Globus pallidus (tissue), 1 donor: Measurements from ENCODE around the gene TMEM108.

ENCODE experiments used
- DNase-seq: peaks from one replicate; pipeline ENCODE4 v3.0.0-alpha.2; 2015; ENCODE audit warnings: low spot score

The TMEM108 gene

DNA sequence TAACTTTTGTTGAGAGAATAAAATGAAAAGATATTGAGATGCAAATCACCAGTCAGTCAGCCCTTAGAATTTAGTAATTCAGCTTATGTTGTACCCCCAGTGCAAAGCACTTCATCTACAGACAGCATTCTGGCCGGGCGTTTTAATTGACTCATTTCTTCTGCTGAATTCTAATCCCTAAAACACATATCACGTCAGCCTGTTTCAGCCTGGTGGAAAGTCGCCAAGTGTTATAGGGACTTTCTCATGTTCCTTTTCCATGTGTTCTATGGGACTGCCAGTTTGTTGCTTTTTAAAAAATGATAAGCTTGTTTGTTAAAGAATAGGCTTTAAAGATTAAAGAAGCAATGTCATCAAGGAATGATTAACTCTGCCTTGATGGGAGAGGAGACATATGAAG, 192.0 kb downstream of the TMEM108 start:
- DNase-seq = no peak

DNA sequence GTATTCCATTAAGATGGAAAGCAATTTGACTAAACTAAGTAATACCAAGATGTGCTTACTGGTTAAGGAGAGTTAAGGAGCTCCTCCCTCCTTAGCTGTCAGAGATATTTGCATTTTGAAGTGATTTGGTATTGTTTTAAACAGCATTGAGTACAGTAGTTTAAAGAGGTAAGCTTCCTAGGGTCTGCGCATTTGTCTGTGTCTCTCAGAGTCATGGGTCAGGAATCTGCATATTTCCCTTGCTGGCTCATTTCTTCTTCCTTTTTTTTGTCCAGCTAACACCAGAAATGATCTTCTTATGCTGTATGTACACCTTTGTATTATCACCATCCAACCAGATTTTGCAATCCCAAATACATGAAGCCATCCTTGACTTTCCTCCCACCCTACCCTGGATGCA, 198.7 kb downstream of the TMEM108 start:
- no peak for DNase-seq

DNA sequence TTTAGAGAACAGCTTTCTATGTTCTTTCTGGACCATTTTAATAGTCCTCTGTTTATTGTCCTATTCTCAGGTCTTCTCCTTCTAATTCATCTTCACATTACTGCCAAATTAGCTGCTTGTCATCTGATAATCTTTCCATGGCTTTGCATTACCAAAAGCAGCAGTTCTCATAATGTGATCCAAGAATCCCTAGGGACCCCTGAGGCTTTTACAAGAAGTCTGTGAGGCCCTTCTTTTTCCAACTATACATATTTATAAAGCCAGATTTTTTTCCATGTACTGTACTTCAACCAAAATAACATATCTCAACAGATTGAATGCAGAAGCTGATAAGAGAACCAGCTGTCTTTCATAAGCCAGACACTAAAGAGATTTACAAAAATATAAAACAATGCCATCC, 199.2 kb downstream of the TMEM108 start:
- no peak for DNase-seq

DNA sequence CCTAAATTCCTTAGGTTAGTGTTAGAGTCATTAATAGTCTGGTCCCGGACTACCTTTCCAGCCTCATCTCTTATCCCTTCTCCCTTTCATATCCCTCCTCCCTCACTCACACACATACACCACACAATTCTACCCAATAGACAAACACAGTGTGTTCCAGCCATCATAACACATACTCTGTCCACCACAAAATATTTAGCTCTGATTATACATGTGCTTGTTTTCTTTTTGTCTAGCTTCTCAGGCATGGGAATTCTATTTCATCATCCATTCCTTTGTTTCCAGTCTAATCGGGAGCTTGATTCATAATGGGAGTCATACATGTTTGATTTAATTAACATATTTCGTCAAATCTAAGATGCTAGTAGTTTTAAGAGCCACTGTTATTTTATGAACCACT, 199.8 kb downstream of the TMEM108 start:
- DNase-seq = no peak

DNA sequence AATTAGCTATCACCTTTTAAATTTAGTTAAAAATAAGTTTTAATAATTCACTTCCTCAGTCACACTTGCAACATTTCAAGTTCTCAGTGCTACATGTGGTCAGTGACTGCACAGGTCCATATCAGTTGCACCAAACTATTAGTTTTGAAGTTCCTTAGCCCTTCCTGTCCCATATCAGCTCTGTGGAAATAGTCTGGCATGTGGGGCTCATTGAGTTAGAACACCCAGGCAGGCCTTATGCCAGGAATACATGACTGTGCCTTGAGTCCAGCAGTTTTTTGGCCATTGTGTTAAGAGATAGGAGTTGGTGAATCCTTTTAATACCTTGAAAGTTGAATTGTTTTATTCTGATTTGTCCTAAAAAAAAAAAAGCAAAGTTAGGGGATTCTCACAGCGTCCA, 207.9 kb downstream of the TMEM108 start:
- DNase-seq = no peak

DNA sequence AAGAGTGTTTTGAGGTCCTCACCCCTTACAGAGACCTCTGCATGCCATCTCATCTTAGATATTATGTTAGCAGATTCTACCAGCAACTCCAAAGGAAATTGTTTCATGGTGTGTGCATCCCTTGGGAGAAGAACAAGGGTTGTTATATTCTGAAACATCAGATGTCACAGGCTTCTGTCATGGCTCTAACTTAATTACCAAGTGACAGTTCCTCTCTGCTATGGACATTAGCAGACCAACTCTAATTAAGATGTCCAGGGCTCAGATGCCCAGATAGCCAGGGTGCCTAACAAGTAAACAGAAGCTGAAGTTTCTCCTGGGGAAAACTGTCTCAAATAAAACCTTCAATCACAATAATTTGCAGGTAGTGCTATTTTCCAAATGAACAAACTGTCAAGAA, 208.6 kb downstream of the TMEM108 start:
- no peak for DNase-seq

DNA sequence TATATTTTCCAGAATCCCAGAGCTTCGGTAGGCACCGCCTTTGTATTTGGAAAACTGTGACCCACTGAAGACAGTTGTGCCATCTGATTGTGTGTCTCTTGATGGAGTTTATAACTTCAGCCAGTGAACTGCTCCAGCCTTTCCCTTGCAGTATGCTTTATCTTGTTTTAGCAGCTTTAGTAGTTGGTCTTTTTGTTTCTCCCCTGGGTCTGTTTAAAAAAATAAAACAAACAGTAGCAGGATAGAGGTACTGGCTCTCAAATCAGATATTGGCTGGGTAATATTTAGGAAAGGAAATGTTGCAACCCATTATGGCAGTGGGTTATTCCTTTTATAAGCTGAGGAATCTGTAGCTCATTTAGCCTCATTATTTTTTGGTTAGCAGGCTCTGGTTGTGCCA, 210.2 kb downstream of the TMEM108 start:
- DNase-seq = no peak

DNA sequence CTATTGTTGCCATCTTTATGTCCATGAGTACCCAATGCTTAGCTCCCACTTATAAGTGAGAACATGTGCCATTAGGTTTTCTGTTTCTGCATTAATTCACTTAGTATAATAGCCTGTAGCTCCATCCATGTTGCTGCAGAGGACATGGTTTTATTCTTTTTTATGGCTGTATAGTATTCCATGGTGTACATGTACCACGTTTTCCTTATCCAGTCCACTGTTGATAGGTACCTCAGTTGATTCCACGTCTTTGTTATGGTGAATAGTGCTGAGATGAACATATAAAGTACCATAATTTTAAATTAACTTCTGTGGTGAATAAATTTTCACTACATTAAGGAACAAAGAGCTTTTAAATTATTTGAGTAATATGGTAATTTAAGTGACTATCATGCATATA, 211.3 kb downstream of the TMEM108 start:
- DNase-seq = no peak

DNA sequence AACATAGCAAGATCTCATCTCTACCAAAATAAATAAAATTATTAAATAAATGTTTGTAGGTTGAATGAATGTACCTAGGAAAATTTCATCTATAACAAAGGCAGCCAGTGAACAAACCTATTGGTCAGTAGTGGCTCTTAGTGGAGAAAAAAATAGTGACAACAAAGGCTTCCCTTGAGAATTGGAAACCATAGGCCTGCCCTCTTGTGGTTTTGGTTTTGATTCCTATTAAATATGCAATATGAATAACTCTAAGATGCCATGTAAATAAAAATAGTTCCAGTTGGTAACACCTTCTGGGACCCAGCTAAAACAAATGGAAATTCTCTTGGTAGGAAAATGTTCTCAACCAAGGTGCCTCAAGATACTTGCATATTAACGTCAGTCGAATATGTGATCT, 216.0 kb downstream of the TMEM108 start:
- no peak for DNase-seq

DNA sequence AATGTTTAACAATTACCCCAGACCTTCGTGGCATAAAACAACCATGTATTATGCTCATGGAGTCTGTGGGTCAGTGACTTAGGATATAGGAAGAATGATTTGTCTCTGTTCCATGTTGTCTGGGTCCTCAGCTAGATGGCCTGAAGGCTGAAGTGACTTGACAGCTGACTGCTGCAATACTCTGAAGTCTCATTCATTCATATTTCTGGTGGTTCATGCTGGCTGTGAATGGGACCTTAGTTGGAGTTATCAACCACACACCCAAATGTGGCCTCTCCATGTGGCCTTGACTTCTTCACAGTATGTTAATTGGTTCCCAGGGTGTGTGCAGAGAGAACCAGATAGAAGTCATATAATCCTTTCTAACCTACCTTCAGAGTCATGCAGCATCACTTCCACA, 216.5 kb downstream of the TMEM108 start:
- DNase-seq = no peak

DNA sequence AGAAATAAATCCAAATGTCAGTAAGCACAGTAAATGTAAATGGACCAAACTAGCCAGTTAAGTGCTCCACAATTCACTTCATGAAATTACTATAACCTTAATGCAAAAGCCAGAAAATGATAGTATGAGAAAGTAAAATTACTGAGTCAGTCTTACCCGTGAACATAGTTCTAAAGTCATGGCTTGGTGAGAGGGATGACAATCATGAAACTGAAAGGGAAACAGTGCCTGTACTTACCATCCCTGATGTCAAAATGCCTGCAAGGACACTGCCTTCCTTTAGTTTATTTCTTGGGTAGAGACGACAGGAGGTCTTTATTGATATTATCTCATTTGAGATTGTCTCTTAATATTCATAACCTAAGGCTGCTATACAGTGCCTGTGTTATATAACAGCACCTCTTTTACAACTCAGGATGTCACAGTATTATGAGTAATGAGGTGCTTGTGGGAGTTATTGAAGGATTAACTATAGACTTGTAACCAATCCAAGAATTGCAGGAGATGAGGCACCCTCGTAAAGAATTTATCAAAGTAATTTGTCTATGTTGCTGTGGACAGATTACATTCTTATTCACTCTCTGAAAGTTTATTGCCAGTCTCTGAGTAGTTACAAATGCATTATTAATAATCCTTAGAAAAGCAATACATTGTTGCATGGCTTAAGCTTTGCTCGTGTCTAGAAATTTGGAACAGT, 218.7 kb downstream of the TMEM108 start:
- DNase-seq = no peak

DNA sequence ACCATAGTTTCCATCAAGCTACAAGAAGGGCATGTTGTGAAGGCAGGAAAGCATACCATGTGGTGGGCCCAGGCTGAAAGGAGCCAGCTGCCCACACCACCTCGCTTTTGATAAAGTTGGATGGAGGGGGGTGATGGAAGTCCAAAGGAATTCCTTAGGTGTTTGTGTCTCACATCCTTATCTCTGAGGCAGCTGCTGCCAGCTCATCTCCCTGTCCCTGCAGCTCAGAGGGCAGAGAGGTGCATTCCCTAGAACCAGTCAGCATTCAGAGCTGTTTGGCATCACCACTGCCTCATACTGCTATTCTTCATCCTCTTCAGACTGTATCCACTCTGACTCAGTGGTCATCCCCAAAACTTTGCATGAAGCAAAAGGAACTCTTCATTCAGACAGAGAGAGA, 220.2 kb downstream of the TMEM108 start:
- DNase-seq = no peak

DNA sequence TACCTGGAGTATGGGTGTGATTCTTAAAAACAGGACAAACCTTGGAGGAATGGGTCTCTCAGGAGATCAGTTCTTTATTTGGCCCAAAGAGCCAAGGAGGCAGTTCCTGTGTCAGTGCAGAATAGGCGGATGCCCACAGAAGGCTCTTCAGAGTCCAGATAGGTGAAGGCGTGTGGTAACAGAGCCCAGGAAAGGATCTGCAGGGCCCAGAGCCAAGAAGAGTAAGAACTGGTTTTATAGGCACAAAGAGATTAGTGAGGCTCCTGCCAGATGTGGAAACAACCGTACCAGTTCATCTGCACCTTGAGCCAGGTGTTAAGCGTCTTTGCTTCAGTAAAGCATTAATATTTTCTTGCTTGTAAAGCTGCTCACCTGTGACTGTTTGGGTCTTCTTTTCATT, 221.6 kb downstream of the TMEM108 start:
- DNase-seq = no peak

DNA sequence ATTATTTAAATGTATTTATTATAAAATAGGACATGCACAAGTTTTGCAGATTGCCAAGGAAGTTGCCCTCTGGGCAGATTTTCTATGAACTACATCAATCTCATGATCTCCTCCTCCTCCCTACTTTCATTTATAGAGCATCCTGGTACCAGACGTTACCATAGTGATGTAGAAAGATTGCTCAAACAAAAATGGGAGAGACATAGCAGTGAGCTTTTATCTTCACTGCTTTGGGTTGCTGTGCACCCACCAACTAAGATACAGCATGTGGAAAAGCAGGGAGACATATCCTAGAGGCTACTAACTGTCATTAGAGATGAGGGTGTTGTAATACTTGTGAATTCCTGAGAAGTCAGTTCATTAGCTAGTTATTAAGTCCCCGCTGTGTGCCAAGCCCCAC, 224.1 kb downstream of the TMEM108 start:
- DNase-seq = no peak

DNA sequence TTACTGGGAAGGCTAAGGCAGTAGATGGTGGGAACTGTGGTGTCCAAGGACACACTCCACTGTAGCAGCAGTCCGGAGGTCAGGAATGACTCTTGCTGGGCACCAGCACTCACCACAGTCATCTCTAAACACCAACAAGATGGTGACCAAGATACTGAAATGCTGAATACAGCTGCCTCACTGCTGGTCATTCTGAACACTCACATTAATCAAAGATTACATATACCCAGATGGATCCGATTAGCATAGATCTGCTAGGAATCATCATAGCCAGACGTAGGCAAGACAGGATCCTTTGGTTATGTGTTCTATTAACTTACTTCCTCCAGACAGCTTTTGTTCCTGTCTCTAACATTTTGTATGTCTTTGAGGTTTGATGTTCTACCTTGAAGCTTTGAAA, 226.7 kb downstream of the TMEM108 start:
- DNase-seq = no peak

DNA sequence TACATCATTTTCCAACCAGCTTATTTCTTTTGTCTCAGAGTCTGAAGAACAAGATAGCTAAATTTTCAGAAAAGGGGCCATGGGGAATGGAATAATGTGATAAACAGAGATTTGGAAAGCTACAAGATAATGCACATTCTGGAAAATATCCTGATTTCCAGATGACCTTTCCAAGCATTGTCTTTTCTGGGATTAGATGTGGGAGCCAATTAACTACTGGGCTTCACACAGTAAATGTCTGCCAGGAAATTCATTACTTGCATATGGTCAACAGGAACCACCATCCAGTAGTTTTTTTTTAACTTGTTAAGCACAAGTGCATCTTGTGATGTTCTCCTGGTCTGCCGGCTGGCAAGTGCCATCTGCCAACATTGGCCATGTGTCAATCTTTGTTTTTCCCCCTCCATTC, 230.5 kb downstream of the TMEM108 start:
- no peak for DNase-seq

DNA sequence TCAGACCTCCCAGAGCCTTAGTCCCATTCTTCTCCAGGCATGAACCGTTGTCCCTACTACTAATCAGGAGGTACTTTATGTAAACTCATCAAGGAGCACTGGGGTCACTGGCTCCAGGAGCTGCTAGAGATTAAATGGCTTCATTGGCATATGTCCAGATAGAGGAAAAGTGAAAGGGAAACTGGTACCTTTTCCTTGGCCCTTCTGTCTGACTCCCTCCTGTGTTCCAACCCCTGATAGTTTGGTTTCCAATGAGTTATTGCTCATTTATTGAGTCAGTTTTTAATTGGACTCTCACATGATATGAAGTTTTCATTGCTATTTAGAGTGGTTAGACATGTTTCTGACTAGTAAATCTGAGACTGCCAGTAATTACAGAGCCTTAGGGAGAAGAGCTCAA, 231.2 kb downstream of the TMEM108 start:
- no peak for DNase-seq

DNA sequence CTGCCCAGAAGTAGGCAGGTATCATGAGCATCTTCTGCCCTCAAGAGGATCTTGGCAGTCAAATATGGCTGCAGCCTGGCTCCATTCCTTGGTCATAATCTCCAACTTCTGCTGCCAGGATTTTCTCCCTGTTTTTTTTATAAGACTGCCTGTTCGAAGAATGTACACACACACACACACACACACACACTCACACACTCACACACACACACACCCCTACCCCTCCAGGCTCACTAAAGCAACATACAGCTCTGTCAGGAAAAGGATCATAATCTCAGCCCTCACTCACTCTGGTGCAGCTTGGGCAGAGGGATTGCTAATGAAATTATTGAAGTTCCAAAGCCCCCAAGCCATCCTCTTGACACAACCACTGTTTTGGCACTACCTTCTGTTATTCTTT, 232.4 kb downstream of the TMEM108 start:
- no peak for DNase-seq

DNA sequence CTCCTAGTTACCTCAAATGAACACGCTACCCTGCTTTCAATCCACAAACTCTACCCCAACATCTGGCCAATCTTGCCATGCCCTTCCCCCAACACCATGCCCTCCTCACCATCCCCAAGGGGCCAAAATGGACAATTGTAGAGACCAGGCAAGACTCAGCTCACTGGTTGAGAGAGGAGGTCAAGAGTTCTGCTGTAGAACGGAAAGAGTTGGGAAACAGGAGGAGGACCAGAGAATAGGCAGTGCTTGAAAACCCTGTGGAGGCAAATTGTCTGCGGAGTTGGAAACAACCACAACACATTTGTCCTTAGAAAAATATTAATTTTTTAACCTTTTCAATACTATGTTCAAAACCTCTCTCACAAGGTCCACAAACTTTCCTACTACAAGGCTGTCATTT, 232.9 kb downstream of the TMEM108 start:
- no peak for DNase-seq

DNA sequence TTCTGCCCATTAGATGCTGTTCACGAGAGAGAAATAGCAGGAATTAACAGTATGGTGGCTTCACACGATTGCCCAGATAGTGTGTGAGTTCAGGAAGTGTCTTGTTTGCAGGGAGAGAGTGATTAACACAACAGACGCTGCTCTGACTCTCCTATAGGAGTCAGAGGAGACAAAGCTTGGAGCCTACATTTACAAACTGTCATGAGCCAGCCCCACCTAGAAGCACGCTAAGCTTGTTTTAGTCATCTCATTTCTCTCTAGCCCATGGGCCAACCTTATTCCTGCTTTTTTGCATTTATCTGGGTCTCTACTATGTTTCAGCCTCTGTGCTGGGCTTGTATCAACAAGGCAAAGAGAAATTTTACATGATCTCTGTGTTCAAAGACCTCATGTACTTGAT, 233.3 kb downstream of the TMEM108 start:
- DNase-seq = no peak

DNA sequence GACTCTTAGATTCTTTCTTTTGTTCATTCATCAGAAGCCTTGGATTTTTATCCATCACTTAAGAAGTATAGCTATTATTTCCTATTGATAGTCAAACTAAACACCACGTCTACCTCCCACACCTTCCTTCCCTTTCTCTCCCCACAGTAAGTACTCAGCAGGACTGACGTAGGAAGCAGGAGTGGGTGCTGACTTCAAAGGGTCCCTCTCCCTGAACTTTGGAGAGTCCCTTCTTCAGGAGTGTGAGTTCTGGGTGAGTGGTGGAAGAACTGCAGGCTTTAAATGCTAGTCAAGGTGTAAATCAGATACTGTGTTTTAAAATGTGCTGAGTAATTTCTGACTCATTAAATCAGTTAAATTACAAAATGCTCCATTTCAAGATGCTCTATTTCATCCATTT, 235.2 kb downstream of the TMEM108 start:
- DNase-seq = no peak

DNA sequence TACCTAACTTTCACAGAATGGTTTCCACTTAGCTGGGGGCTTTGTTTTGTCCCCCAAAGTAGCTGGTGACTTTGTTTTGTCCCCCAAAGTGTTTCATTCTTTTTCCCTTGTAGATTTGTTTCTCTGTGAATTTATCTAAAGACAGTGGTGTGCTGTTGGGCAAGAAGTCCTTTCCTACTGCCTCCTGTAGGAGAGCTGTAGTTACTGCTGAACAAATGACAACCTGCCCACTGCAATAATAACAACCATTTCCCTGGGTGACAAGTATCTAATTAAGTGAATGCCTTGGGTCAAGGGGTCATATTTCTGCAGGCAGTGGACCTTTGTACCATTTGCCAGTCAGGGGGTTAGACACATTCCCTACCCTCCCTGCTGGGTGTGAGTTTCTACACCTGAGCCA, 236.3 kb downstream of the TMEM108 start:
- DNase-seq = no peak

DNA sequence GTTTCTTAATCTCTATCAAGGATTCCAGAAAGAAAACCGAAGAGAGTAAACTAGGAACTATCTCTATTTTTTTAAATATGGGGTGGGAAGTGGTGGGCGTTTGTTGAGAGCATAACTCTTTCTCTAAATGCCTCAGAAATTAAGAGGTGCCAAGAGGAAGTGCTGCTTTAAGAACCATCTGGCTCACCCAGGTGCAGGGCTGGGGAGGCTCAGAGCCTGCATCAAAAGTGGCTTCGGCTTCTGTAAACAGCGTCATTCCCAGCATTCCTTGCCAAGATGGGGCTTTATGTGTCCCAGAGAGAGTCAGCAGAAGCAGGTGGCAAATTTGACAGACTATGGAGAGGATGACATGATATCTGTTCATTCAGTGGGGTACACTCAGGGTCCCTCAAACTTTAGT, 238.4 kb downstream of the TMEM108 start:
- DNase-seq = no peak

DNA sequence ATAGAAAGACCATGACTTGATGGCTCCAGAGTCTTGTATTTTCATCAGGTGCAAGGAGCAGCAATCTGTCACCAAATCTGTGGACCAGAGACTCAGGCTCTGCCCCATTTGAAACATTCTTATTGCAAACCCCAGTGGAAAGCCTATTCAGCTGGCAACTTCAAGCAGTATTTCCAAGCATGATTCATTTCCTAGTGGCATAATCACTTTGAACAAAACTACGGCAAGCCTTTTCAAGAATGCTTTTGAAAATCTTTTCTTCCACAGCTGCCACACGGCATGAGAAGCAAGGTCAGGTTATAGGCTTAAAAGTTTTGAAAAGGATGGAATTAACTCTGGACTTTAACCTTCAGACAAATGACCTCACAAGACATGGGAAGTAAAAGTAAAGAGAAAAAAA, 239.6 kb downstream of the TMEM108 start:
- peak; percentile 6 for DNase-seq
